ENCODE results near the gene PANX1.

PANX1 gene

DNA sequence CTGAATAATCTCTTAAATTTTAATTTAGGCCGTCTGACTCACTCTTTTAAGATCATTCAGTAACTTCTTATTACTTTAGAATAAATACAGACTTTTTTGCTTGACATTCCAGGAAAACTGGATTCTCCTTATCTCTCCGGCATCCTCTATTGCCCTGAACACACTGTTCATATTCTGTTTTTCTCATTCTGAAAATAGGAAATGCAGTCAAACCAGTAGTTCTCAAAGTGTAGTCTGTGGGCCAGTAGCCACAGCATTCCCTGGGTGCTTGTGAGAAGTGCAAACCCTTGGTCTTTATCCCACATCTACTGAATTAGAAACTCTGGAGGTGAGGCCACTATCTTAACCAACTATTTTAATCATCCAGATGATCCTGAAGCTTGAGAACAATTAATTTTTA lies 84.3 kb downstream of the PANX1 start:
- no peak for FAIRE-seq
- no peak for TF ChIP-seq POU2F2 (IDR thresholded peaks at IDR 0.05; ENCODE audit: low read depth, low read length)
- TF ChIP-seq POLR2AphosphoS5 (IDR thresholded peaks at IDR 0.05; ENCODE audit: low read depth, low read length) = no peak
- no peak for TF ChIP-seq SPI1 (IDR thresholded peaks at IDR 0.05; ENCODE audit: low read depth, low read length)
- TF ChIP-seq TAF1 (IDR thresholded peaks at IDR 0.05; ENCODE audit: low read depth, low read length) = no peak
- no peak for TF ChIP-seq POLR2A (IDR thresholded peaks at IDR 0.05; ENCODE audit: low read depth, low read length)
- TF ChIP-seq PAX5 (IDR thresholded peaks at IDR 0.05; ENCODE audit: insufficient read depth, low read length, severe bottlenecking) = no peak
- no peak for DNase-seq (ENCODE audit: insufficient read length, low spot score)

DNA sequence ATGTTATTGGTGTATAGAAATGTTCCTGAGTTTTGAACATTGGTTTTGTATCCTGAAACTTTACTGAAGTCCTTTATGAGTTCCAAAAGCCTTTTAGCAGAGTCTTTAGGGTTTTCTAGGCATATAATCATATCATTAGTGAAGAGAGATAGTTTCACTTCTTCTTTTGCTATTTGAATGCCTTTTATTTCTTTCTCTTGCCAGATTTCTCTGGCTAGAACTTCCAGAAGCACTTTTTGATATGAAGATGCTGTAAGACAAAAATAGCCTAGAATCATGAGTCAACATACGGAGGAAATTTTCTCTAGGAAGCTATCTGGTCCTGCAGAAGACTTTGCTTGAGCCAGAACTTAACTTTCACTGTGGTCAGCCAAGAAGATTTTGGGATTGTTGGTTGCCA lies 89.1 kb downstream of the PANX1 start:
- TF ChIP-seq POU2F2 (IDR thresholded peaks at IDR 0.05; ENCODE audit: low read depth, low read length) (no peak), PAX5 (IDR thresholded peaks at IDR 0.05; ENCODE audit: insufficient read depth, low read length, severe bottlenecking) (no peak), SPI1 (IDR thresholded peaks at IDR 0.05; ENCODE audit: low read depth, low read length) (peak; percentile 60), TAF1 (IDR thresholded peaks at IDR 0.05; ENCODE audit: low read depth, low read length) (no peak)
- no peak for DNase-seq (ENCODE audit: insufficient read length, low spot score)
- FAIRE-seq = no peak

DNA sequence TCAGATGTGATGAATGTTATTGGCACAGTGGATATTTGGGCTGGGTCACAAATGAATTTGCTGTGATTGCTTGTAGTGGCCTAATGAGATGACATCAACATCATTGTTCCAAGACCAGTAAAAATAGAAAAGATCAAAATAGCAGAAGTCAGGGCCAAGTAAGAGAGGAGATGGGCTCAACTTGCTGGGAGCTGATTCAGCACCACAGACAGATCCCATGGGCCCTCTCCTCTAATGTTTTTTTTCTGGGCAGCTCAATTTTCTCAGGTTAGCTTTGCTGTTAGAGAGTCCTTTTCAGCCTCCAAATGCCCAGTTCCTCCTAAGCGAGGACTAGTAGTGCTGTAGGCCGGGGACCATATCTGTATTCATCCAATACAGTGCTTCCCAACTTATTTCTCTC lies 89.7 kb downstream of the PANX1 start:
- no peak for TF ChIP-seq POU2F2 (IDR thresholded peaks at IDR 0.05; ENCODE audit: low read depth, low read length)
- no peak for TF ChIP-seq SPI1 (IDR thresholded peaks at IDR 0.05; ENCODE audit: low read depth, low read length)
- TF ChIP-seq PAX5 (IDR thresholded peaks at IDR 0.05; ENCODE audit: insufficient read depth, low read length, severe bottlenecking) = no peak
- TF ChIP-seq POLR2A (IDR thresholded peaks at IDR 0.05; ENCODE audit: low read depth, low read length) = no peak
- no peak for TF ChIP-seq TAF1 (IDR thresholded peaks at IDR 0.05; ENCODE audit: low read depth, low read length)
- no peak for TF ChIP-seq POLR2AphosphoS5 (IDR thresholded peaks at IDR 0.05; ENCODE audit: low read depth, low read length)
- FAIRE-seq (no peak), DNase-seq (ENCODE audit: insufficient read length, low spot score) (no peak)

DNA sequence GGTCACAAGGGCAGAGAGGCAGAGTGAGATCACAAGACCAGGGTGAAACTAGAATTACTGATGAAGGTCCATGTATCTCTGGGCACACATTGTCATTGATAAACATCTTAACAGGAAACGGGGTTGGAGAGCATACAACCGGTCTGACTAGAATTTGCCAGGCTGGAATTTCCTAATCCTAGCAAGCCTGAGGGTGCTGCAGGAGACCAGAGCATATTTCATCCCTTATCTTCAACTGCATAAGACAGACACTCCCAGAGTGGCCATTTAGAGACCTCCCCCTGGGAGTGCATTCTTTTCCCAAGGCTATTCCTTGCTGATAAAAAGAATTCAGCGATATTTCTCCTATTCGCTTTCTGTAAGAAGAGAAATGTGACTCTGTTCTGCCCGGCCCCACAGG lies 91.1 kb downstream of the PANX1 start:
- TF ChIP-seq PAX5 (IDR thresholded peaks at IDR 0.05; ENCODE audit: insufficient read depth, low read length, severe bottlenecking) (no peak), POU2F2 (IDR thresholded peaks at IDR 0.05; ENCODE audit: low read depth, low read length) (no peak), SPI1 (IDR thresholded peaks at IDR 0.05; ENCODE audit: low read depth, low read length) (no peak), POLR2A (IDR thresholded peaks at IDR 0.05; ENCODE audit: low read depth, low read length) (no peak), TAF1 (IDR thresholded peaks at IDR 0.05; ENCODE audit: low read depth, low read length) (no peak), POLR2AphosphoS5 (IDR thresholded peaks at IDR 0.05; ENCODE audit: low read depth, low read length) (no peak)
- DNase-seq (ENCODE audit: insufficient read length, low spot score) (no peak), FAIRE-seq (no peak)

DNA sequence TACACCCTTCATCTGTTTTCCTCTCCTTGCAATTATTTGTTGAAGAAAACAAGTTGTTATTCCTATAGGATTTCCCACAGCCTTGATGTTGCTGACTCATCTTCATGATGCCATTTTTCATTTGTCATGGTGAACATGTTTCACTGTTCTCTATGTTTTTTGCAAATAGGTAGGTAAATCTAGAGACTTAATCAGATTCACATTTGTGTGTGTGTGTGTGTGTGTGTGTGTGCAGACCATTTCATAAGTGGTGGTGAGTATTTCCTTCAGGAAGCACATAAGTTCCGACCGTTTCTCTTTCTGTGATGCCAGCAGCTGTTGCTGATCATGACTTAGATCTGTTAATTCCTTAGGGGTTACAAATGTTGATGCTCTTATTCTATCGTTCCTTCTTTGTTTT lies 95.4 kb downstream of the PANX1 start:
- TF ChIP-seq TAF1 (IDR thresholded peaks at IDR 0.05; ENCODE audit: low read depth, low read length) = no peak
- no peak for TF ChIP-seq SPI1 (IDR thresholded peaks at IDR 0.05; ENCODE audit: low read depth, low read length)
- no peak for TF ChIP-seq POLR2A (IDR thresholded peaks at IDR 0.05; ENCODE audit: low read depth, low read length)
- no peak for TF ChIP-seq POLR2AphosphoS5 (IDR thresholded peaks at IDR 0.05; ENCODE audit: low read depth, low read length)
- DNase-seq (ENCODE audit: insufficient read length, low spot score) (no peak), FAIRE-seq (no peak)

All from GM12891 (cell line).